ENCODE results near the gene YRDC.

DNA sequence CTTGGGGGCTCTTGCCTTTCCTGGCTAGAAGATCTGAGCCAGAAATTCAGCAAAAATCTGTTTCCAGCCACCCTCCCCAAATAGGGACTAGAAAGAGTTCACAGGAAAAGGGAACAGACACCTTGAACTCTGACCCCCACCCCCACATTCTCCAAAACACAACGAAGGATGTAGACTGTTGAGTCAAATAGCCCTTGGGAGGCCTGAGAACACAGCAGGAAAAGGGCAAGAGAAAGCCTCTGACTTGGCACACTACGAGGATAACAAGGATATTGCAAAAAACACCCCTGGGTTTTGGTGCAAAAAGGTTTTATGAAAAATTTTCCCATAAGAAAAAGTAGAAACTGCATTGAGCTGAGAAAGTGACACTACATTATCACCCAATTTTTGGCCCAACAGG, 1.9 kb upstream of the YRDC start:
- TF ChIP-seq NFIC (IDR thresholded peaks at IDR 0.05; ENCODE audit: low read length) (no peak), ZSCAN25 (CRISPR knock-in tag; IDR thresholded peaks at IDR 0.05) (no peak), TOPORS (CRISPR knock-in tag; IDR thresholded peaks at IDR 0.05) (no peak), FOXA1 (IDR thresholded peaks at IDR 0.05) (no peak), FOXA1 (CRISPR knock-in tag; IDR thresholded peaks at IDR 0.05) (no peak), ETV6 (CRISPR knock-in tag; conservative IDR thresholded peaks at IDR 0.05) (no peak), CTCF (CRISPR knock-in tag; IDR thresholded peaks at IDR 0.05) (no peak)

All from HepG2 (cell line).